ENCODE data around the gene ACACA.

Gene ACACA

GRCh38 chr17:37230633-37231032, 176.0 kb downstream of the ACACA start:
- H3K27ac ChIP-seq = 0 out of 2 replicates have a peak overlapping the region, but pooled peaks have one; percentile 9
- TF ChIP-seq ZFX (IDR thresholded peaks at IDR 0.05) = no peak
- TF ChIP-seq, protein P1, sequence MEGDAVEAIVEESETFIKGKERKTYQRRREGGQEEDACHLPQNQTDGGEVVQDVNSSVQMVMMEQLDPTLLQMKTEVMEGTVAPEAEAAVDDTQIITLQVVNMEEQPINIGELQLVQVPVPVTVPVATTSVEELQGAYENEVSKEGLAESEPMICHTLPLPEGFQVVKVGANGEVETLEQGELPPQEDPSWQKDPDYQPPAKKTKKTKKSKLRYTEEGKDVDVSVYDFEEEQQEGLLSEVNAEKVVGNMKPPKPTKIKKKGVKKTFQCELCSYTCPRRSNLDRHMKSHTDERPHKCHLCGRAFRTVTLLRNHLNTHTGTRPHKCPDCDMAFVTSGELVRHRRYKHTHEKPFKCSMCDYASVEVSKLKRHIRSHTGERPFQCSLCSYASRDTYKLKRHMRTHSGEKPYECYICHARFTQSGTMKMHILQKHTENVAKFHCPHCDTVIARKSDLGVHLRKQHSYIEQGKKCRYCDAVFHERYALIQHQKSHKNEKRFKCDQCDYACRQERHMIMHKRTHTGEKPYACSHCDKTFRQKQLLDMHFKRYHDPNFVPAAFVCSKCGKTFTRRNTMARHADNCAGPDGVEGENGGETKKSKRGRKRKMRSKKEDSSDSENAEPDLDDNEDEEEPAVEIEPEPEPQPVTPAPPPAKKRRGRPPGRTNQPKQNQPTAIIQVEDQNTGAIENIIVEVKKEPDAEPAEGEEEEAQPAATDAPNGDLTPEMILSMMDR (conservative IDR thresholded peaks at IDR 0.05) = no peak

DNA sequence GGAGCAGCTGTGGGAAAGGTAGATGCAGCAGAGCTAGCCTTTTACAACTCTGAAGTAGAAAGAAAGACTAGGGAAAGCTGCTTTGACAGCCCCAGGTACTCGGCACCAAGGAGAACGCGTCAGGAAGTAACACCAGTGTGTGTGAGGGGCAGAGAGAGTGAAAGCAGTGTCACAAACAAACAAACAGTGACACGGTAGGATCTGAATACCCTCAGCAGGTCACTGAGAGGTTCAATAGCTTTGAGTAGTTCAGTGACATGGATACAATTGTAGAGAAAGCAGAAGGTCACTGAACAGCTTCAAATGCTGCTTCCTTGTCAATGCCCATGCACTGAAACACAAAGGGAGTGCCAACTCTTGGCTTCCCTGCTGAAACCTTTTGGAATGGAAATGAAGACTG, 181.2 kb downstream of the ACACA start:
- no peak overlapping the region for H3K27ac ChIP-seq
- TF ChIP-seq, protein P1 (conservative IDR thresholded peaks at IDR 0.05) = no peak
- no peak for TF ChIP-seq ZFX (IDR thresholded peaks at IDR 0.05)

GRCh38 chr17:37221865-37222264, 184.8 kb downstream of the ACACA start:
- TF ChIP-seq, protein P1 (conservative IDR thresholded peaks at IDR 0.05) = peak; percentile 13; the same call in 1 of the 2 replicates
- TF ChIP-seq ZFX (IDR thresholded peaks at IDR 0.05) = no peak
- H3K27ac ChIP-seq = no peak overlapping the region

- no peak overlapping the region for H3K27ac ChIP-seq
- TF ChIP-seq ZFX (IDR thresholded peaks at IDR 0.05) = no peak
- TF ChIP-seq, protein P1 (conservative IDR thresholded peaks at IDR 0.05) = peak; percentile 19
These were observed 186.1 kb downstream of the ACACA start for GRCh38 chr17:37220607-37220953.

- no peak for TF ChIP-seq ZFX (IDR thresholded peaks at IDR 0.05)
- TF ChIP-seq, protein P1 (conservative IDR thresholded peaks at IDR 0.05) = no peak
- H3K27ac ChIP-seq = no peak overlapping the region
These were observed 186.6 kb downstream of the ACACA start for GRCh38 chr17:37219876-37220606.

- no peak overlapping the region for H3K27ac ChIP-seq
- TF ChIP-seq, protein P1 (conservative IDR thresholded peaks at IDR 0.05) = no peak
- TF ChIP-seq ZFX (IDR thresholded peaks at IDR 0.05) = no peak
These were observed 187.8 kb downstream of the ACACA start for GRCh38 chr17:37218849-37219248.

GRCh38 chr17:37214416-37214815, 192.2 kb downstream of the ACACA start:
- no peak overlapping the region for H3K27ac ChIP-seq
- TF ChIP-seq, protein P1 (conservative IDR thresholded peaks at IDR 0.05) = no peak
- no peak for TF ChIP-seq ZFX (IDR thresholded peaks at IDR 0.05)

All from C4-2B (cell line).